ENCODE results near the gene LRRC3C.

GRCh38 chr17:39965017-39965699 is 37.6 kb downstream of the LRRC3C start:
- TF ChIP-seq GATA3 (IDR thresholded peaks at IDR 0.05; ENCODE audit: low read depth, low read length) (no peak), GATA2 (IDR thresholded peaks at IDR 0.05; ENCODE audit: low read depth, low read length) (no peak)
